Natural killer cell (primary cell): Measurements from ENCODE around the gene HTRA2. TPM values are rescaled to one million over a fixed set of nuclear protein-coding genes. Genes with fewer than 3 reads are reported as not detected.

ENCODE experiments used
- ATAC-seq, 3 donors: fragments of 150-1000 bp in 2 of 3; fragments of 200-7000 bp in 1 of 3; cut with Tn5 transposase; 1 replicate in 1 of 3; 2 replicates in 2 of 3; pipeline ENCODE4 v1.10.0; 2021; ENCODE audit warnings: mild to moderate bottlenecking in 2 of 3, moderate library complexity in 2 of 3
- DNase-seq, 2 donors: peaks; one replicate each; pipeline versions ENCODE4 v3.0.0 to v3.0.0-alpha.2; 2013 to 2021; ENCODE audit warnings: mixed read lengths in 1 of 2
- H3K27ac ChIP-seq: one replicate; pipeline ENCODE4 v1.5.1; 2013; ENCODE audit warnings: mild to moderate bottlenecking, low read length
- H3K27me3 ChIP-seq: one replicate; pipeline ENCODE4 v1.6.1; 2013; ENCODE audit warnings: low read length; ENCODE audit not compliant: control insufficient read depth, insufficient read depth
- H3K36me3 ChIP-seq: one replicate; pipeline ENCODE4 v1.6.1; 2013; ENCODE audit warnings: low read length; ENCODE audit not compliant: control insufficient read depth, insufficient read depth
- H3K4me1 ChIP-seq: one replicate; pipeline ENCODE4 v1.6.1; 2013; ENCODE audit warnings: low read length; ENCODE audit not compliant: control insufficient read depth, insufficient read depth
- H3K4me3 ChIP-seq: one replicate; pipeline ENCODE4 v1.5.1; 2013; ENCODE audit warnings: low read length
- H3K9me3 ChIP-seq: one replicate; pipeline ENCODE4 v1.6.1; 2013; ENCODE audit warnings: low read length; ENCODE audit not compliant: control insufficient read depth, insufficient read depth
- H3K27ac Mint-ChIP-seq, 2 donors: one replicate each; pipeline ENCODE4 v1.8.0; 2022; ENCODE audit warnings: mild to moderate bottlenecking in 2 of 2, mixed read lengths in 2 of 2, moderate library complexity in 1 of 2
- H3K27me3 Mint-ChIP-seq, 2 donors: one replicate each; pipeline ENCODE4 v1.8.0; 2022; ENCODE audit warnings: low read depth in 2 of 2, mixed read lengths in 2 of 2
- H3K36me3 Mint-ChIP-seq: one replicate; pipeline ENCODE4 v1.8.0; 2022; ENCODE audit warnings: mixed read lengths
- H3K4me1 Mint-ChIP-seq, 2 donors: one replicate each; pipeline ENCODE4 v1.8.0; 2022; ENCODE audit warnings: mixed read lengths in 2 of 2
- H3K4me3 Mint-ChIP-seq: one replicate; pipeline ENCODE4 v1.8.0; 2022; ENCODE audit warnings: mild to moderate bottlenecking, moderate library complexity, mixed read lengths
- H3K9me3 Mint-ChIP-seq, 2 donors: one replicate each; pipeline ENCODE4 v1.8.0; 2022; ENCODE audit warnings: mixed read lengths in 2 of 2
- CTCF ChIP-seq: fragments of 200-600 bp; IDR thresholded peaks from one replicate; pipeline ENCODE4 v1.8.0; 2022; ENCODE audit warnings: antibody characterized with exemption
- WGBS: methylation state at CpG from one replicate; pipeline ENCODE4 v1.1.7; 2013; ENCODE audit warnings: missing lambda C conversion rate; ENCODE audit not compliant: insufficient coverage; 5-methylcytosine and 5-hydroxymethylcytosine counted together
- intact Hi-C: fragments of 100-400 bp; cut with micrococcal nuclease; formaldehyde crosslinking; loops from one replicate; pipeline ENCODE4 v1.14.2; 2022
- total RNA-seq, 4 donors: library from RNA; stranded (reverse); fragments of 120-200 nt in 1 of 4; gene quantifications; one replicate each; pipeline versions ENCODE4 v1.2.3 to v1.2.4, GENCODE V29; 2013 to 2022

Gene HTRA2
- total RNA-seq, 3 donors from 2014 or later (not counting 1 experiment from before 2014, with no cell fraction given): 32.1 to 47.6 (median 45.2) TPM

DNA sequence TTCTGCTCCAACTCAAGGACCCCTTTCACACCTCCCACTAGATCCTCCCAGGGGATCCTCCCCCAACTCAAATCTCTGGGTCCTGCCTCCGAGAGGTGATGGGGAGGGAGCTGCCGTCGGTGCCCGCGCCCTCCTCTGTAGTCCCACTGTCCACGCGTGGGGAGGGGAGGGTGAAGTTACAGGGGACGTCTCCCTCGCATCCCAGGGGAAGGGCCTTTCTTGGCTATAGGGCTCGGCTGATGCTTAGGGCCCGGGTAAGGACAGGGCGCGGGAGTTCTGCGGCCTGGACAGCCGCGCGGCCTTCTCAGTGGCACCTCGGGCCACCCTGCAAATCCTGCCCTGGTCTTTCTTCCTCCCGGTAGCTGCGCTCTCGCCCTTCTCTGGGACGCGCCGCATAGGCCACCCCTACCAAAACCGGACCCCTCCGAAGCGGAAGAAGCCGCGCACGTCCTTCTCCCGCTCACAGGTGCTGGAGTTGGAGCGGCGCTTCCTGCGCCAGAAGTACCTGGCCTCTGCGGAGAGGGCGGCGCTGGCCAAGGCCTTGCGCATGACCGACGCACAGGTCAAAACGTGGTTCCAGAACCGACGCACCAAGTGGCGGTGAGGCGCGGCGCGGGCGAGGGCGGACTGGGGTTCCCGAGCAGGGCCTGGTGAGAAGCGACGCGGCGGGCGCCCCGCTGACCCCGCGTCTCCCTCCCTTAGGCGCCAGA lies 14.3 kb upstream of the HTRA2 start:
- no peaks in the 10 kb centered on the region for H3K9me3 ChIP-seq
- Mint-ChIP-seq H3K36me3 (no peaks in the 10 kb centered on the region), H3K27me3 (peaks cover 73 to 82% of the 10 kb centered on the region in 2 donors), H3K4me1 (peaks cover 10 to 20% of the 10 kb centered on the region in 2 donors), H3K9me3 (no peaks in the 10 kb centered on the region), H3K4me3 (peak overlapping the region; percentile 75), H3K27ac (no peak overlapping the region)
- H3K4me3 ChIP-seq: no peak overlapping the region
- H3K27ac ChIP-seq: no peak overlapping the region
- no peaks in the 10 kb centered on the region for H3K36me3 ChIP-seq
- H3K4me1 ChIP-seq: peaks cover 31% of the 10 kb centered on the region
- DNase-seq (peak in 1 of 2 donors; percentile 38), ATAC-seq (peak in 2 of 3 donors; percentile 16 to 40)
- WGBS: 7% methylated on average over 60 of the region's 60 CpGs
- TF ChIP-seq CTCF: no peak
- H3K27me3 ChIP-seq: peaks cover 66% of the 10 kb centered on the region
- intact Hi-C loops: no loop called here

DNA sequence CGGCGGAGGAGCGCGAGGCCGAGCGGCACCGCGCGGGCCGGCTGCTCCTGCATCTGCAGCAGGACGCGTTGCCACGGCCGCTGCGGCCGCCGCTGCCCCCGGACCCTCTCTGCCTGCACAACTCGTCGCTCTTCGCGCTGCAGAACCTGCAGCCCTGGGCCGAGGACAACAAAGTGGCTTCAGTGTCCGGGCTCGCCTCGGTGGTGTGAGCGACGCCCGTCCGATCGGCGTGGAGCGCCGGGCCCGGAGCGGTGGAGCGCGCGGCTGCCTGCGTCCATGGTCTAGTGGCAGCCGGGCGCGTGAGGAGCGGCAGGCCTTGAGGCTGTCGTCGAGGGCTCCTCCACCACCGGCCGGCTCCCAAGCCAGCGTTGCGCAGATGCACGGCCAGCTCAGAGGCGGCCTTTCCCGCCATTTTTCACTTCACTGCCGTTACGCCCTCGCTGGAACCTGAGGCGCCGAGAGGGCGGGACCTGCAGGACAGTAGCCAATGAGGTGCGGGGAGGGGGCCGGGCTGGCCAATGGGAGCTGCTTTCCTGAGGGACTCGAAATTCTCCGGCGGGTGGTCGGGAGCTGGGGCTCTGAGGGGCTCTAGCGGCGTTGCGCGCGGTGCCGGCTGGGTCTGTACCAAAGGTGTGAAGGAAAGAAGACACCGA lies 13.6 kb upstream of the HTRA2 start:
- Histone ChIP-seq H3K9me3 (no peaks in the 10 kb centered on the region), H3K4me1 (peaks cover 31% of the 10 kb centered on the region), H3K27ac (no peak overlapping the region), H3K36me3 (no peaks in the 10 kb centered on the region), H3K4me3 (peak overlapping the region; percentile 21), H3K27me3 (peaks cover 65% of the 10 kb centered on the region)
- no peaks in the 10 kb centered on the region for H3K9me3 Mint-ChIP-seq
- 4% methylated on average over 72 of the region's 72 CpGs for WGBS
- peaks cover 73 to 78% of the 10 kb centered on the region in 2 donors for H3K27me3 Mint-ChIP-seq
- H3K27ac Mint-ChIP-seq: no peak overlapping the region
- intact Hi-C loops: loop anchor here (1.0 kb wide), 1 partner anchor 13 kb away; the partner anchor contains the start of genes AUP1 and HTRA2
- peaks cover 10 to 20% of the 10 kb centered on the region in 2 donors for H3K4me1 Mint-ChIP-seq
- DNase-seq: peak; percentile 65 to 79
- no peak for TF ChIP-seq CTCF
- peak; percentile 79 to 88 (median 86) for ATAC-seq
- no peaks in the 10 kb centered on the region for H3K36me3 Mint-ChIP-seq
- peak overlapping the region; percentile 86 for H3K4me3 Mint-ChIP-seq

DNA sequence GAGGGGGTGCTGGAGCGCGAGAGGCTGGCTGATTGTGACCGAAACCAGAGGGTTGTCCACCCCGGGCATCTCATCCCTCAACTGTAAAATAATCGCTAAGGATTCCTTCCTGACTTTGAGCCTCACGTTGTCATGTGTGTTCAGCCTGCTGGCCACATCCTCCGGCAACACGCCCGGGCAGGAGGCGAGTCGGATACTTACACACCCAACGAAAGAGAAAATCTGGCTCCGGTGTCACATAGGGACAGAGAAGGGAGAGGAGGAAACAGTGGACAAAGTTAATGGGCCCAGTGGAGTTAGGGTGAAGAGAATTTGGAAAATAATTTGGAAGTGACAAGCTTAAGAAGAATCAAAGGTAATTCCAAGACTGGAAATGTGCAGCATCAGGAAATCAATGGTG lies 13.1 kb upstream of the HTRA2 start:
- H3K27ac Mint-ChIP-seq: no peak overlapping the region
- Histone ChIP-seq H3K36me3 (no peaks in the 10 kb centered on the region), H3K27me3 (peaks cover 61% of the 10 kb centered on the region), H3K27ac (no peak overlapping the region), H3K4me1 (peaks cover 31% of the 10 kb centered on the region), H3K4me3 (peak overlapping the region; percentile 21), H3K9me3 (no peaks in the 10 kb centered on the region)
- no peaks in the 10 kb centered on the region for H3K36me3 Mint-ChIP-seq
- no peaks in the 10 kb centered on the region for H3K9me3 Mint-ChIP-seq
- 67% methylated on average over 13 of the region's 13 CpGs for WGBS
- H3K4me3 Mint-ChIP-seq: peak overlapping the region; percentile 86
- H3K27me3 Mint-ChIP-seq: peaks cover 68 to 72% of the 10 kb centered on the region in 2 donors
- DNase-seq (no peak), ATAC-seq (no peak)
- H3K4me1 Mint-ChIP-seq: peaks cover 10 to 20% of the 10 kb centered on the region in 2 donors
- TF ChIP-seq CTCF: no peak
- intact Hi-C loops: loop anchor here (1.0 kb wide), 1 partner anchor 13 kb away; the partner anchor contains the start of genes AUP1 and HTRA2
